HepG2 (cell line): ENCODE results near the gene CPLX1. TPM values are rescaled to one million over a fixed set of nuclear protein-coding genes. Genes with fewer than 3 reads are reported as not detected.

Experiments used
- JUN ChIP-seq: sonication (generic); formaldehyde crosslinking; IDR thresholded peaks from 2 replicates; pipeline ENCODE4 v1.4.0; 2020; ENCODE audit warnings: mild to moderate bottlenecking, missing genetic modification reagents
- SATB2 ChIP-seq: sonication (generic); formaldehyde crosslinking; IDR thresholded peaks from 2 replicates; pipeline ENCODE4 v1.5.0; 2020; ENCODE audit warnings: missing genetic modification reagents
- SYNCRIP ChIP-seq: fragments of 200-400 bp; formaldehyde crosslinking; IDR thresholded peaks from 2 replicates; pipeline ENCODE4 v1.6.1; 2018; ENCODE audit warnings: mild to moderate bottlenecking, low read depth, low read length; ENCODE audit not compliant: insufficient read depth
- ZMYM3 ChIP-seq: sonication (generic); formaldehyde crosslinking; IDR thresholded peaks from 2 replicates; pipeline ENCODE4 v1.5.1; 2020; ENCODE audit warnings: mild to moderate bottlenecking, missing genetic modification reagents
- ZNF484 ChIP-seq: sonication (generic); formaldehyde crosslinking; IDR thresholded peaks from 2 replicates; pipeline ENCODE4 v1.5.1; 2020; ENCODE audit warnings: mild to moderate bottlenecking, low read depth, missing genetic modification reagents, borderline replicate concordance
- ZNF546 ChIP-seq: sonication (generic); formaldehyde crosslinking; conservative IDR thresholded peaks from 2 replicates; pipeline ENCODE4 v1.8.1; 2023; ENCODE audit warnings: mild to moderate bottlenecking, missing genetic modification reagents
- ZNF768 ChIP-seq: sonication (generic); formaldehyde crosslinking; IDR thresholded peaks from 2 replicates; pipeline ENCODE4 v1.4.0; 2020; ENCODE audit warnings: missing genetic modification reagents
- polyA plus RNA-seq, 8 experiments: library from polyadenylated mRNA; depleted of rRNA in 3 of 8; stranded (reverse) in 7 of 8; unstranded in 1 of 8; fragments of >200 nt; fragmentation: Illumina TruSeq in 4 of 8; extraction: Trizol in 4 of 8; gene quantifications; 2 replicates each; pipeline versions ENCODE4 v1.2.1 to v1.2.3, GENCODE V29; 2011 to 2016; ENCODE audit warnings: low read depth in 4 of 8, missing spikeins in 1 of 8, mixed read lengths in 1 of 8; ENCODE audit not compliant: insufficient read depth in 1 of 8
- total RNA-seq, 5 experiments: library from RNA; depleted of rRNA; stranded (reverse); fragments of >200 nt; fragmentation: Illumina TruSeq; extraction: Trizol; gene quantifications; 2 replicates each; pipeline ENCODE4 v1.2.3, GENCODE V29; 2016; ENCODE audit warnings: low read depth in 1 of 5
- TF ChIP-seq, protein P1 (sequence below): sonication (generic); formaldehyde crosslinking; IDR thresholded peaks from 2 replicates; pipeline ENCODE4 v1.5.0; 2020; ENCODE audit warnings: mild to moderate bottlenecking, missing genetic modification reagents, borderline replicate concordance
- TF ChIP-seq, protein P2 (sequence below): sonication (generic); formaldehyde crosslinking; IDR thresholded peaks from 2 replicates; pipeline ENCODE4 v1.4.0; 2020; ENCODE audit warnings: missing genetic modification reagents
- TF ChIP-seq, protein P3 (sequence below): sonication (generic); formaldehyde crosslinking; IDR thresholded peaks from 2 replicates; pipeline ENCODE4 v1.5.0; 2020; ENCODE audit warnings: mild to moderate bottlenecking, missing genetic modification reagents, borderline replicate concordance
- TF ChIP-seq, protein P4 (sequence below): IDR thresholded peaks from 2 replicates; pipeline ENCODE4 v1.6.1; 2012; ENCODE audit warnings: low read length, improper control_type of control experiment

CPLX1 gene
- total and polyA plus RNA-seq, 2 of the 13 experiments (the other 11 are each of a cell fraction or from before 2014, with no cell fraction given) = 0.18 TPM

DNA sequence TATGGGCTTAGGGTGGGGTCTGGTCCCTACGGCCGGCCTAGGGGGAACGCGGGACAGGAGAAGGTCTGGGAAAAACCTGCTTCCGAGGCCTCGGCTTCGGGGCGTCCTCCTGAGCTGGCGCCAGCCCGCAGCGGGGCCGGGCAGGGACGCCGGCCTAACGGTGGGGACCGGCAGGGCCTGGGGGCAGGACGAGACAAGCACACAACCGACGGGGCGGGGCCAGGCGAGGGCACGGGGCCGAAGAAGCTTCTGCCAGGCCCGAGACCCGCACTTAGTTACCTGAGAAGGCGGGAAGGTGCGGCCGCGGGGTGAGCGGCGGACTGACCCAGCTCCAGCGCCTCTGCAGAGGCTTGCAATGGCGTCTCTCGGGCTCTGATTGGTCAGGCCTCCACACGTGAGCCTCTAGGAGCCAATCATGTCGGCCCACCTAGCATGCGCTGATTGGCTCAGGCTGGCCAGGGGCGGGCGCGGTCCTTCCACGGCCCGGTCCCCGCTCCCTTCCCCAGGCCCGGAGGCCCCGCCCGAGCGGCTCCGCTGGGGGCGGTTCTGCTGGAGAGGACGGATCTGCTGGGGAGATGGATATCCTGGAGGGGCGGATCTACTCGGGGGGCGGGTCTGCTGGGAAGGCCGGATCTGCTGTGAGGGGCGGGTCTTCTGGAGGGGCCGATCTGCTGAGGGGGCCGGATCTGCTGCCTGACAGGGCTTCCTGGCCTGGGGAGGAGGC, 44.3 kb downstream of the CPLX1 start (continued):
- TF ChIP-seq, protein P1, sequence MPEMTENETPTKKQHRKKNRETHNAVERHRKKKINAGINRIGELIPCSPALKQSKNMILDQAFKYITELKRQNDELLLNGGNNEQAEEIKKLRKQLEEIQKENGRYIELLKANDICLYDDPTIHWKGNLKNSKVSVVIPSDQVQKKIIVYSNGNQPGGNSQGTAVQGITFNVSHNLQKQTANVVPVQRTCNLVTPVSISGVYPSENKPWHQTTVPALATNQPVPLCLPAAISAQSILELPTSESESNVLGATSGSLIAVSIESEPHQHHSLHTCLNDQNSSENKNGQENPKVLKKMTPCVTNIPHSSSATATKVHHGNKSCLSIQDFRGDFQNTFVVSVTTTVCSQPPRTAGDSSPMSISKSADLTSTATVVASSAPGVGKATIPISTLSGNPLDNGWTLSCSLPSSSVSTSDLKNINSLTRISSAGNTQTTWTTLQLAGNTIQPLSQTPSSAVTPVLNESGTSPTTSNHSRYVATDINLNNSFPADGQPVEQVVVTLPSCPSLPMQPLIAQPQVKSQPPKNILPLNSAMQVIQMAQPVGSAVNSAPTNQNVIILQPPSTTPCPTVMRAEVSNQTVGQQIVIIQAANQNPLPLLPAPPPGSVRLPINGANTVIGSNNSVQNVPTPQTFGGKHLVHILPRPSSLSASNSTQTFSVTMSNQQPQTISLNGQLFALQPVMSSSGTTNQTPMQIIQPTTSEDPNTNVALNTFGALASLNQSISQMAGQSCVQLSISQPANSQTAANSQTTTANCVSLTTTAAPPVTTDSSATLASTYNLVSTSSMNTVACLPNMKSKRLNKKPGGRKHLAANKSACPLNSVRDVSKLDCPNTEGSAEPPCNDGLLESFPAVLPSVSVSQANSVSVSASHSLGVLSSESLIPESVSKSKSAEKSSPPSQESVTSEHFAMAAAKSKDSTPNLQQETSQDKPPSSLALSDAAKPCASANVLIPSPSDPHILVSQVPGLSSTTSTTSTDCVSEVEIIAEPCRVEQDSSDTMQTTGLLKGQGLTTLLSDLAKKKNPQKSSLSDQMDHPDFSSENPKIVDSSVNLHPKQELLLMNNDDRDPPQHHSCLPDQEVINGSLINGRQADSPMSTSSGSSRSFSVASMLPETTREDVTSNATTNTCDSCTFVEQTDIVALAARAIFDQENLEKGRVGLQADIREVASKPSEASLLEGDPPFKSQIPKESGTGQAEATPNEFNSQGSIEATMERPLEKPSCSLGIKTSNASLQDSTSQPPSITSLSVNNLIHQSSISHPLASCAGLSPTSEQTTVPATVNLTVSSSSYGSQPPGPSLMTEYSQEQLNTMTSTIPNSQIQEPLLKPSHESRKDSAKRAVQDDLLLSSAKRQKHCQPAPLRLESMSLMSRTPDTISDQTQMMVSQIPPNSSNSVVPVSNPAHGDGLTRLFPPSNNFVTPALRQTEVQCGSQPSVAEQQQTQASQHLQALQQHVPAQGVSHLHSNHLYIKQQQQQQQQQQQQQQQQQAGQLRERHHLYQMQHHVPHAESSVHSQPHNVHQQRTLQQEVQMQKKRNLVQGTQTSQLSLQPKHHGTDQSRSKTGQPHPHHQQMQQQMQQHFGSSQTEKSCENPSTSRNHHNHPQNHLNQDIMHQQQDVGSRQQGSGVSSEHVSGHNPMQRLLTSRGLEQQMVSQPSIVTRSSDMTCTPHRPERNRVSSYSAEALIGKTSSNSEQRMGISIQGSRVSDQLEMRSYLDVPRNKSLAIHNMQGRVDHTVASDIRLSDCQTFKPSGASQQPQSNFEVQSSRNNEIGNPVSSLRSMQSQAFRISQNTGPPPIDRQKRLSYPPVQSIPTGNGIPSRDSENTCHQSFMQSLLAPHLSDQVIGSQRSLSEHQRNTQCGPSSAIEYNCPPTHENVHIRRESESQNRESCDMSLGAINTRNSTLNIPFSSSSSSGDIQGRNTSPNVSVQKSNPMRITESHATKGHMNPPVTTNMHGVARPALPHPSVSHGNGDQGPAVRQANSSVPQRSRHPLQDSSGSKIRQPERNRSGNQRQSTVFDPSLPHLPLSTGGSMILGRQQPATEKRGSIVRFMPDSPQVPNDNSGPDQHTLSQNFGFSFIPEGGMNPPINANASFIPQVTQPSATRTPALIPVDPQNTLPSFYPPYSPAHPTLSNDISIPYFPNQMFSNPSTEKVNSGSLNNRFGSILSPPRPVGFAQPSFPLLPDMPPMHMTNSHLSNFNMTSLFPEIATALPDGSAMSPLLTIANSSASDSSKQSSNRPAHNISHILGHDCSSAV = no peak
- no peak for TF ChIP-seq ZMYM3 (CRISPR knock-in tag)
- peak; percentile 66; the same call in 1 of the 2 replicates for TF ChIP-seq ZNF768 (CRISPR knock-in tag)
- TF ChIP-seq, protein P2, sequence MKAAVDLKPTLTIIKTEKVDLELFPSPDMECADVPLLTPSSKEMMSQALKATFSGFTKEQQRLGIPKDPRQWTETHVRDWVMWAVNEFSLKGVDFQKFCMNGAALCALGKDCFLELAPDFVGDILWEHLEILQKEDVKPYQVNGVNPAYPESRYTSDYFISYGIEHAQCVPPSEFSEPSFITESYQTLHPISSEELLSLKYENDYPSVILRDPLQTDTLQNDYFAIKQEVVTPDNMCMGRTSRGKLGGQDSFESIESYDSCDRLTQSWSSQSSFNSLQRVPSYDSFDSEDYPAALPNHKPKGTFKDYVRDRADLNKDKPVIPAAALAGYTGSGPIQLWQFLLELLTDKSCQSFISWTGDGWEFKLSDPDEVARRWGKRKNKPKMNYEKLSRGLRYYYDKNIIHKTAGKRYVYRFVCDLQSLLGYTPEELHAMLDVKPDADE (CRISPR knock-in tag) = no peak
- TF ChIP-seq ZNF546 = no peak
- peak; percentile 80; the same call in 1 of the 2 replicates for TF ChIP-seq ZNF484 (CRISPR knock-in tag)
- no peak for TF ChIP-seq SATB2 (CRISPR knock-in tag)
- TF ChIP-seq SYNCRIP = no peak
- TF ChIP-seq JUN (CRISPR knock-in tag) = 0 out of 2 replicates have a peak, but pooled peaks have one; percentile 17
- TF ChIP-seq, protein P3, sequence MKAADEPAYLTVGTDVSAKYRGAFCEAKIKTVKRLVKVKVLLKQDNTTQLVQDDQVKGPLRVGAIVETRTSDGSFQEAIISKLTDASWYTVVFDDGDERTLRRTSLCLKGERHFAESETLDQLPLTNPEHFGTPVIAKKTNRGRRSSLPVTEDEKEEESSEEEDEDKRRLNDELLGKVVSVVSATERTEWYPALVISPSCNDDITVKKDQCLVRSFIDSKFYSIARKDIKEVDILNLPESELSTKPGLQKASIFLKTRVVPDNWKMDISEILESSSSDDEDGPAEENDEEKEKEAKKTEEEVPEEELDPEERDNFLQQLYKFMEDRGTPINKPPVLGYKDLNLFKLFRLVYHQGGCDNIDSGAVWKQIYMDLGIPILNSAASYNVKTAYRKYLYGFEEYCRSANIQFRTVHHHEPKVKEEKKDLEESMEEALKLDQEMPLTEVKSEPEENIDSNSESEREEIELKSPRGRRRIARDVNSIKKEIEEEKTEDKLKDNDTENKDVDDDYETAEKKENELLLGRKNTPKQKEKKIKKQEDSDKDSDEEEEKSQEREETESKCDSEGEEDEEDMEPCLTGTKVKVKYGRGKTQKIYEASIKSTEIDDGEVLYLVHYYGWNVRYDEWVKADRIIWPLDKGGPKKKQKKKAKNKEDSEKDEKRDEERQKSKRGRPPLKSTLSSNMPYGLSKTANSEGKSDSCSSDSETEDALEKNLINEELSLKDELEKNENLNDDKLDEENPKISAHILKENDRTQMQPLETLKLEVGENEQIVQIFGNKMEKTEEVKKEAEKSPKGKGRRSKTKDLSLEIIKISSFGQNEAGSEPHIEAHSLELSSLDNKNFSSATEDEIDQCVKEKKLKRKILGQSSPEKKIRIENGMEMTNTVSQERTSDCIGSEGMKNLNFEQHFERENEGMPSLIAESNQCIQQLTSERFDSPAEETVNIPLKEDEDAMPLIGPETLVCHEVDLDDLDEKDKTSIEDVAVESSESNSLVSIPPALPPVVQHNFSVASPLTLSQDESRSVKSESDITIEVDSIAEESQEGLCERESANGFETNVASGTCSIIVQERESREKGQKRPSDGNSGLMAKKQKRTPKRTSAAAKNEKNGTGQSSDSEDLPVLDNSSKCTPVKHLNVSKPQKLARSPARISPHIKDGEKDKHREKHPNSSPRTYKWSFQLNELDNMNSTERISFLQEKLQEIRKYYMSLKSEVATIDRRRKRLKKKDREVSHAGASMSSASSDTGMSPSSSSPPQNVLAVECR (CRISPR knock-in tag) = peak; percentile 84
- TF ChIP-seq, protein P4, sequence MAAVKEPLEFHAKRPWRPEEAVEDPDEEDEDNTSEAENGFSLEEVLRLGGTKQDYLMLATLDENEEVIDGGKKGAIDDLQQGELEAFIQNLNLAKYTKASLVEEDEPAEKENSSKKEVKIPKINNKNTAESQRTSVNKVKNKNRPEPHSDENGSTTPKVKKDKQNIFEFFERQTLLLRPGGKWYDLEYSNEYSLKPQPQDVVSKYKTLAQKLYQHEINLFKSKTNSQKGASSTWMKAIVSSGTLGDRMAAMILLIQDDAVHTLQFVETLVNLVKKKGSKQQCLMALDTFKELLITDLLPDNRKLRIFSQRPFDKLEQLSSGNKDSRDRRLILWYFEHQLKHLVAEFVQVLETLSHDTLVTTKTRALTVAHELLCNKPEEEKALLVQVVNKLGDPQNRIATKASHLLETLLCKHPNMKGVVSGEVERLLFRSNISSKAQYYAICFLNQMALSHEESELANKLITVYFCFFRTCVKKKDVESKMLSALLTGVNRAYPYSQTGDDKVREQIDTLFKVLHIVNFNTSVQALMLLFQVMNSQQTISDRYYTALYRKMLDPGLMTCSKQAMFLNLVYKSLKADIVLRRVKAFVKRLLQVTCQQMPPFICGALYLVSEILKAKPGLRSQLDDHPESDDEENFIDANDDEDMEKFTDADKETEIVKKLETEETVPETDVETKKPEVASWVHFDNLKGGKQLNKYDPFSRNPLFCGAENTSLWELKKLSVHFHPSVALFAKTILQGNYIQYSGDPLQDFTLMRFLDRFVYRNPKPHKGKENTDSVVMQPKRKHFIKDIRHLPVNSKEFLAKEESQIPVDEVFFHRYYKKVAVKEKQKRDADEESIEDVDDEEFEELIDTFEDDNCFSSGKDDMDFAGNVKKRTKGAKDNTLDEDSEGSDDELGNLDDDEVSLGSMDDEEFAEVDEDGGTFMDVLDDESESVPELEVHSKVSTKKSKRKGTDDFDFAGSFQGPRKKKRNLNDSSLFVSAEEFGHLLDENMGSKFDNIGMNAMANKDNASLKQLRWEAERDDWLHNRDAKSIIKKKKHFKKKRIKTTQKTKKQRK = no peak
